HG03045 (cell line): ENCODE data around the gene PISD.

Source experiments
- ATAC-seq: cut with Tn5 transposase; IDR thresholded peaks from one replicate; pipeline ENCODE4 v1.9.1; 2021; ENCODE audit warnings: mild to moderate bottlenecking, moderate library complexity; ENCODE audit not compliant: unreplicated experiment

PISD gene

GRCh38 chr22:31575190-31575589 is 86.8 kb downstream of the PISD start:
- no peak for ATAC-seq

GRCh38 chr22:31574055-31574670 is 87.9 kb downstream of the PISD start:
- no peak for ATAC-seq

GRCh38 chr22:31572939-31573338 is 89.1 kb downstream of the PISD start:
- no peak for ATAC-seq

- ATAC-seq, result no peak
Observed at GRCh38 chr22:31569126-31569525, 92.9 kb downstream of the PISD start.
